OCI-LY7 (cell line): ENCODE data around the gene GLRX5.

Source experiments
- CTCF ChIP-seq: fragments of 200-600 bp; sonication (generic); conservative IDR thresholded peaks from 2 replicates; pipeline ENCODE4 v1.5.1; 2014; ENCODE audit warnings: mild to moderate bottlenecking, antibody characterized with exemption, low read length, moderate library complexity, mixed read lengths
- EZH2phosphoT487 ChIP-seq: fragments of 200-600 bp; sonication (generic); IDR thresholded peaks from 2 replicates; pipeline ENCODE4 v1.6.1; 2018; ENCODE audit warnings: low read depth, borderline replicate concordance, mild to moderate bottlenecking, mixed run types, antibody characterized with exemption, low read length, moderate library complexity, mixed read lengths

- TF ChIP-seq CTCF: no peak
- no peak for TF ChIP-seq EZH2phosphoT487
Observed at GRCh38 chr14:95577870-95578269, 43.0 kb downstream of the GLRX5 start.
